GM12878 (cell line): ENCODE measurements around the gene CXCL14.

Source experiments
- EZH2 ChIP-seq: IDR thresholded peaks from 2 replicates; pipeline ENCODE4 v1.6.1; 2012; ENCODE audit warnings: low read depth, mild to moderate bottlenecking, control low read depth, inconsistent platforms, low read length, borderline replicate concordance; ENCODE audit not compliant: control insufficient read depth
- POLR2A ChIP-seq: IDR thresholded peaks from 2 replicates; pipeline ENCODE4 v1.6.1; 2011; ENCODE audit warnings: low read depth, mild to moderate bottlenecking, low read length
- POLR2AphosphoS5 ChIP-seq: IDR thresholded peaks from 2 replicates; pipeline ENCODE4 v1.6.1; 2011; ENCODE audit warnings: mild to moderate bottlenecking, low read length, inconsistent platforms
- SRF ChIP-seq, 2 experiments: IDR thresholded peaks; 2 replicates each; pipeline ENCODE4 v1.6.1; 2011; ENCODE audit warnings: low read depth in 2 of 2, low read length in 2 of 2, mild to moderate bottlenecking in 1 of 2, moderate library complexity in 1 of 2
- STAT3 ChIP-seq: IDR thresholded peaks from 2 replicates; pipeline ENCODE4 v1.6.1; 2011; ENCODE audit warnings: low read depth, low read length, improper control_type of control experiment
- SUZ12 ChIP-seq: fragments of 200-600 bp; sonication (generic); IDR thresholded peaks from one replicate; pipeline ENCODE4 v1.6.1; 2018; ENCODE audit warnings: antibody characterized with exemption, mild to moderate bottlenecking; ENCODE audit not compliant: unreplicated experiment
- ZNF274 ChIP-seq: IDR thresholded peaks from one replicate; pipeline ENCODE4 v1.8.0; 2011; ENCODE audit not compliant: insufficient read length, insufficient read depth
- TF ChIP-seq, protein P1 (sequence below): IDR thresholded peaks from 2 replicates; pipeline ENCODE4 v1.6.1; 2012; ENCODE audit warnings: mild to moderate bottlenecking, low read depth, low read length
- TF ChIP-seq, protein P2 (sequence below): fragments of 450-650 bp; IDR thresholded peaks from 2 replicates; pipeline ENCODE4 v1.6.1; 2017; ENCODE audit warnings: borderline replicate concordance
- TF ChIP-seq, protein P3 (sequence below): fragments of 450-650 bp; IDR thresholded peaks from 2 replicates; pipeline ENCODE4 v1.6.1; 2014; ENCODE audit warnings: mild to moderate bottlenecking
- TF ChIP-seq, protein P4 (sequence below), 3 experiments: IDR thresholded peaks in 2 of 3; conservative IDR thresholded peaks in 1 of 3; 2 replicates each; pipeline ENCODE4 v1.5.1; 2011; ENCODE audit warnings: low read depth in 3 of 3, low read length in 3 of 3, mild to moderate bottlenecking in 3 of 3, control low read depth in 2 of 3, moderate library complexity in 2 of 3, inconsistent platforms in 1 of 3, mixed read lengths in 1 of 3; ENCODE audit not compliant: control insufficient read depth in 2 of 3, insufficient read depth in 1 of 3; ENCODE audit errors: extremely low read depth in 1 of 3
- TF ChIP-seq, protein P5 (sequence below): IDR thresholded peaks from 2 replicates; pipeline ENCODE4 v1.6.1; 2012; ENCODE audit warnings: low read depth, low read length, improper control_type of control experiment

DNA sequence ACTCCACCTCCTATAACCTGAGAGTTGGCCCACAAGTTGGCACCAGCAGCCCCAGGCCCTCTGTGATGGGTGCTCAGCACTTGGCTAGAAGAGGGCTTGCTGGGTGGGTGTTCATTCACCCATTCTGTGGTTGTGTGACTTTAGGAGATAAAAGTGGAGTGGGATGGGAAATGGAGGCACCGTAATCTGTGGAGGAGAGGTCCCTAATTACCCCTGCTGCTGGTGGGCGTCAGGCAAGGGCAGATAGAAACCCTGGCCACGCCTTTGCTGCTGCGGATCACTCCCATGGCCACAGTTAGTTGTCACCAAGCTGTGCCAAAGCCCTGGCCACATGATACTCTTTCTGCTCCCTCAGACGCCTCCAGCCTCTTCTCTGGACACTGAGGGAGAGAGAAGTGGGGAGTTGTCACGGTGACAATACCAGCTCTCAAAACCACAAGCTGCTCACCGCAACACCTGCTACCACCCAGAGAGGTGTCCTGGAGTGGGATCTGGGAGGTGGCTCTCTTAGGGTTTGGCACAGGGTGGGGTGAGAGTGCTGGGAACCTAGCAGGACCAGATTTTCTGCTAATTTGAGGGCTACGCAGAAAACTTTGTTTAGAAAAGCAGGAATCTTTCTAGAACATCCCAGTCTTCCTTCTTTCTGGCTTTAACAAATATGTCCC lies 31.1 kb downstream of the CXCL14 start:
- TF ChIP-seq, protein P1, sequence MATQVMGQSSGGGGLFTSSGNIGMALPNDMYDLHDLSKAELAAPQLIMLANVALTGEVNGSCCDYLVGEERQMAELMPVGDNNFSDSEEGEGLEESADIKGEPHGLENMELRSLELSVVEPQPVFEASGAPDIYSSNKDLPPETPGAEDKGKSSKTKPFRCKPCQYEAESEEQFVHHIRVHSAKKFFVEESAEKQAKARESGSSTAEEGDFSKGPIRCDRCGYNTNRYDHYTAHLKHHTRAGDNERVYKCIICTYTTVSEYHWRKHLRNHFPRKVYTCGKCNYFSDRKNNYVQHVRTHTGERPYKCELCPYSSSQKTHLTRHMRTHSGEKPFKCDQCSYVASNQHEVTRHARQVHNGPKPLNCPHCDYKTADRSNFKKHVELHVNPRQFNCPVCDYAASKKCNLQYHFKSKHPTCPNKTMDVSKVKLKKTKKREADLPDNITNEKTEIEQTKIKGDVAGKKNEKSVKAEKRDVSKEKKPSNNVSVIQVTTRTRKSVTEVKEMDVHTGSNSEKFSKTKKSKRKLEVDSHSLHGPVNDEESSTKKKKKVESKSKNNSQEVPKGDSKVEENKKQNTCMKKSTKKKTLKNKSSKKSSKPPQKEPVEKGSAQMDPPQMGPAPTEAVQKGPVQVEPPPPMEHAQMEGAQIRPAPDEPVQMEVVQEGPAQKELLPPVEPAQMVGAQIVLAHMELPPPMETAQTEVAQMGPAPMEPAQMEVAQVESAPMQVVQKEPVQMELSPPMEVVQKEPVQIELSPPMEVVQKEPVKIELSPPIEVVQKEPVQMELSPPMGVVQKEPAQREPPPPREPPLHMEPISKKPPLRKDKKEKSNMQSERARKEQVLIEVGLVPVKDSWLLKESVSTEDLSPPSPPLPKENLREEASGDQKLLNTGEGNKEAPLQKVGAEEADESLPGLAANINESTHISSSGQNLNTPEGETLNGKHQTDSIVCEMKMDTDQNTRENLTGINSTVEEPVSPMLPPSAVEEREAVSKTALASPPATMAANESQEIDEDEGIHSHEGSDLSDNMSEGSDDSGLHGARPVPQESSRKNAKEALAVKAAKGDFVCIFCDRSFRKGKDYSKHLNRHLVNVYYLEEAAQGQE, result no peak
- TF ChIP-seq, protein P2, sequence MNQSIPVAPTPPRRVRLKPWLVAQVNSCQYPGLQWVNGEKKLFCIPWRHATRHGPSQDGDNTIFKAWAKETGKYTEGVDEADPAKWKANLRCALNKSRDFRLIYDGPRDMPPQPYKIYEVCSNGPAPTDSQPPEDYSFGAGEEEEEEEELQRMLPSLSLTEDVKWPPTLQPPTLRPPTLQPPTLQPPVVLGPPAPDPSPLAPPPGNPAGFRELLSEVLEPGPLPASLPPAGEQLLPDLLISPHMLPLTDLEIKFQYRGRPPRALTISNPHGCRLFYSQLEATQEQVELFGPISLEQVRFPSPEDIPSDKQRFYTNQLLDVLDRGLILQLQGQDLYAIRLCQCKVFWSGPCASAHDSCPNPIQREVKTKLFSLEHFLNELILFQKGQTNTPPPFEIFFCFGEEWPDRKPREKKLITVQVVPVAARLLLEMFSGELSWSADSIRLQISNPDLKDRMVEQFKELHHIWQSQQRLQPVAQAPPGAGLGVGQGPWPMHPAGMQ, result no peak
- TF ChIP-seq POLR2AphosphoS5 (no peak), SRF (IDR thresholded peaks at IDR 0.05; ENCODE audit: low read depth in 2 of 2, low read length in 2 of 2) (no peak), EZH2 (no peak), ZNF274 (no peak), SUZ12 (no peak), STAT3 (no peak), POLR2A (no peak)
- TF ChIP-seq, protein P3, sequence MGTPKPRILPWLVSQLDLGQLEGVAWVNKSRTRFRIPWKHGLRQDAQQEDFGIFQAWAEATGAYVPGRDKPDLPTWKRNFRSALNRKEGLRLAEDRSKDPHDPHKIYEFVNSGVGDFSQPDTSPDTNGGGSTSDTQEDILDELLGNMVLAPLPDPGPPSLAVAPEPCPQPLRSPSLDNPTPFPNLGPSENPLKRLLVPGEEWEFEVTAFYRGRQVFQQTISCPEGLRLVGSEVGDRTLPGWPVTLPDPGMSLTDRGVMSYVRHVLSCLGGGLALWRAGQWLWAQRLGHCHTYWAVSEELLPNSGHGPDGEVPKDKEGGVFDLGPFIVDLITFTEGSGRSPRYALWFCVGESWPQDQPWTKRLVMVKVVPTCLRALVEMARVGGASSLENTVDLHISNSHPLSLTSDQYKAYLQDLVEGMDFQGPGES, result no peak
- TF ChIP-seq, protein P4, sequence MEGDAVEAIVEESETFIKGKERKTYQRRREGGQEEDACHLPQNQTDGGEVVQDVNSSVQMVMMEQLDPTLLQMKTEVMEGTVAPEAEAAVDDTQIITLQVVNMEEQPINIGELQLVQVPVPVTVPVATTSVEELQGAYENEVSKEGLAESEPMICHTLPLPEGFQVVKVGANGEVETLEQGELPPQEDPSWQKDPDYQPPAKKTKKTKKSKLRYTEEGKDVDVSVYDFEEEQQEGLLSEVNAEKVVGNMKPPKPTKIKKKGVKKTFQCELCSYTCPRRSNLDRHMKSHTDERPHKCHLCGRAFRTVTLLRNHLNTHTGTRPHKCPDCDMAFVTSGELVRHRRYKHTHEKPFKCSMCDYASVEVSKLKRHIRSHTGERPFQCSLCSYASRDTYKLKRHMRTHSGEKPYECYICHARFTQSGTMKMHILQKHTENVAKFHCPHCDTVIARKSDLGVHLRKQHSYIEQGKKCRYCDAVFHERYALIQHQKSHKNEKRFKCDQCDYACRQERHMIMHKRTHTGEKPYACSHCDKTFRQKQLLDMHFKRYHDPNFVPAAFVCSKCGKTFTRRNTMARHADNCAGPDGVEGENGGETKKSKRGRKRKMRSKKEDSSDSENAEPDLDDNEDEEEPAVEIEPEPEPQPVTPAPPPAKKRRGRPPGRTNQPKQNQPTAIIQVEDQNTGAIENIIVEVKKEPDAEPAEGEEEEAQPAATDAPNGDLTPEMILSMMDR (IDR thresholded peaks at IDR 0.05 in 2 of 3, conservative IDR thresholded peaks at IDR 0.05 in 1 of 3; ENCODE audit: control insufficient read depth in 2 of 3, extremely low read depth in 1 of 3, insufficient read depth in 1 of 3, low read depth in 3 of 3, low read length in 3 of 3), result no peak
- TF ChIP-seq, protein P5, sequence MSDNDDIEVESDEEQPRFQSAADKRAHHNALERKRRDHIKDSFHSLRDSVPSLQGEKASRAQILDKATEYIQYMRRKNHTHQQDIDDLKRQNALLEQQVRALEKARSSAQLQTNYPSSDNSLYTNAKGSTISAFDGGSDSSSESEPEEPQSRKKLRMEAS, result no peak
